H1 (cell line): ENCODE results near the gene UNC79.

Source experiments
- CREB1 ChIP-seq: IDR thresholded peaks from 2 replicates; pipeline ENCODE4 v1.6.1; 2012; ENCODE audit warnings: inconsistent platforms
- SP2 ChIP-seq: IDR thresholded peaks from 2 replicates; pipeline ENCODE4 v1.6.1; 2012; ENCODE audit warnings: mild to moderate bottlenecking, low read length, inconsistent platforms
- TF ChIP-seq, protein P1 (sequence below), 3 experiments: IDR thresholded peaks; 1 replicate in 2 of 3; 2 replicates in 1 of 3; pipeline versions ENCODE4 v1.5.1 to v1.6.1; 2011; ENCODE audit warnings: low read length in 3 of 3, mild to moderate bottlenecking in 3 of 3, inconsistent platforms in 2 of 3, low read depth in 1 of 3, moderate library complexity in 1 of 3; ENCODE audit not compliant: insufficient read depth in 1 of 3; ENCODE audit errors: control extremely low read depth in 1 of 3

DNA sequence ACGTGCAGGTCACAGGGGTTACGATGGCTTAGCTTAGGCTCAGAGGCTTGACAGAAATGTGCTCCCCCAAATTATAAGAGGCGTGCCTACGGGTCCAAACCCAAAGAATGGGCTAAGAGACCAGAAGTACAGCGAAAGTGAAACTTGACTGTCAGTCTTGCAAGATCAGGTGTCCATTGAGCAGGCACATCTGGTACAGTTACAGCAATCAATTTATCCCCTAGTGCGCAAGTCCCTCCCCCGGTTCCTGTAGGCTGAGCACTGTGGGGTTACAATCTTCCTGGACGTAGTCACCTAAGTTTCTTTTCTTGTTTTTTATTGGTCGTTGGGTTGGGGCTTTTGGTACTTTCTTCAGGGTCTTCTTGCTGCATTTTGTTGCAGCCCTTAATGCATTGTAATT is 134.2 kb downstream of the UNC79 start:
- TF ChIP-seq, protein P1, sequence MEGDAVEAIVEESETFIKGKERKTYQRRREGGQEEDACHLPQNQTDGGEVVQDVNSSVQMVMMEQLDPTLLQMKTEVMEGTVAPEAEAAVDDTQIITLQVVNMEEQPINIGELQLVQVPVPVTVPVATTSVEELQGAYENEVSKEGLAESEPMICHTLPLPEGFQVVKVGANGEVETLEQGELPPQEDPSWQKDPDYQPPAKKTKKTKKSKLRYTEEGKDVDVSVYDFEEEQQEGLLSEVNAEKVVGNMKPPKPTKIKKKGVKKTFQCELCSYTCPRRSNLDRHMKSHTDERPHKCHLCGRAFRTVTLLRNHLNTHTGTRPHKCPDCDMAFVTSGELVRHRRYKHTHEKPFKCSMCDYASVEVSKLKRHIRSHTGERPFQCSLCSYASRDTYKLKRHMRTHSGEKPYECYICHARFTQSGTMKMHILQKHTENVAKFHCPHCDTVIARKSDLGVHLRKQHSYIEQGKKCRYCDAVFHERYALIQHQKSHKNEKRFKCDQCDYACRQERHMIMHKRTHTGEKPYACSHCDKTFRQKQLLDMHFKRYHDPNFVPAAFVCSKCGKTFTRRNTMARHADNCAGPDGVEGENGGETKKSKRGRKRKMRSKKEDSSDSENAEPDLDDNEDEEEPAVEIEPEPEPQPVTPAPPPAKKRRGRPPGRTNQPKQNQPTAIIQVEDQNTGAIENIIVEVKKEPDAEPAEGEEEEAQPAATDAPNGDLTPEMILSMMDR (IDR thresholded peaks at IDR 0.05; ENCODE audit: control extremely low read depth in 1 of 3, insufficient read depth in 1 of 3, low read depth in 1 of 3, low read length in 3 of 3), result no peak
- TF ChIP-seq SP2, result no peak
- TF ChIP-seq CREB1, result no peak
